SK-N-SH treated with all-trans-retinoic acid at 6 μM for 48 hours (cell line): ENCODE measurements around the gene GPC5.

Experiments
- ATAC-seq: fragments of 200-7000 bp; cut with Tn5 transposase; 3 replicates; pipeline ENCODE4 v1.9.1; 2020; ENCODE audit warnings: mild to moderate bottlenecking, moderate library complexity
- ARNTL ChIP-seq: fragments of 450-650 bp; formaldehyde crosslinking; IDR thresholded peaks from 2 replicates; pipeline ENCODE4 v1.5.0; 2020; ENCODE audit warnings: low read depth, mild to moderate bottlenecking, moderate library complexity, borderline replicate concordance
- BACH2 ChIP-seq: fragments of 250-450 bp; sonication (Bioruptor Pico); IDR thresholded peaks from 2 replicates; pipeline ENCODE4 v1.9.0; 2021; ENCODE audit warnings: mild to moderate bottlenecking, borderline replicate concordance
- CREB5 ChIP-seq: fragments of 250-450 bp; sonication (Bioruptor Pico); IDR thresholded peaks from 2 replicates; pipeline ENCODE4 v1.5.1; 2020; ENCODE audit warnings: low read depth, mild to moderate bottlenecking, moderate library complexity
- CSDC2 ChIP-seq: fragments of 250-450 bp; sonication (Bioruptor Pico); IDR thresholded peaks from 2 replicates; pipeline ENCODE4 v1.5.0; 2020; ENCODE audit warnings: mild to moderate bottlenecking, moderate library complexity
- ESRRG ChIP-seq: fragments of 250-450 bp; sonication (Bioruptor Pico); IDR thresholded peaks from 2 replicates; pipeline ENCODE4 v1.6.1; 2021; ENCODE audit warnings: mild to moderate bottlenecking
- GLIS3 ChIP-seq: fragments of 250-450 bp; sonication (Bioruptor Pico); IDR thresholded peaks from 2 replicates; pipeline ENCODE4 v1.5.0; 2020; ENCODE audit warnings: mild to moderate bottlenecking, moderate library complexity
- ISL1 ChIP-seq: fragments of 250-450 bp; sonication (Bioruptor Pico); IDR thresholded peaks from 2 replicates; pipeline ENCODE4 v2.1.2; 2022; ENCODE audit warnings: mild to moderate bottlenecking, moderate library complexity
- OSR1 ChIP-seq: fragments of 250-450 bp; sonication (Bioruptor Pico); IDR thresholded peaks from 2 replicates; pipeline ENCODE4 v1.8.0; 2022; ENCODE audit warnings: moderate library complexity, mild to moderate bottlenecking, inconsistent platforms
- PATZ1 ChIP-seq: fragments of 250-450 bp; sonication (Bioruptor Pico); IDR thresholded peaks from 2 replicates; pipeline ENCODE4 v1.8.0; 2020; ENCODE audit warnings: mild to moderate bottlenecking, moderate library complexity, borderline replicate concordance
- PPARA ChIP-seq: fragments of 250-450 bp; sonication (Bioruptor Pico); IDR thresholded peaks from 2 replicates; pipeline ENCODE4 v1.5.0; 2020; ENCODE audit warnings: mild to moderate bottlenecking, borderline replicate concordance
- RARB ChIP-seq: fragments of 250-450 bp; sonication (Bioruptor Pico); IDR thresholded peaks from 2 replicates; pipeline ENCODE4 v1.8.0; 2021; ENCODE audit warnings: mild to moderate bottlenecking, moderate library complexity
- SNAI2 ChIP-seq: fragments of 250-450 bp; sonication (Bioruptor Pico); IDR thresholded peaks from 2 replicates; pipeline ENCODE4 v1.5.0; 2020; ENCODE audit warnings: mild to moderate bottlenecking, moderate library complexity
- TCF4 ChIP-seq: fragments of 250-450 bp; sonication (Bioruptor Pico); IDR thresholded peaks from 2 replicates; pipeline ENCODE4 v1.8.0; 2021; ENCODE audit warnings: mild to moderate bottlenecking, moderate library complexity, borderline replicate concordance
- TOX ChIP-seq: fragments of 250-450 bp; sonication (Bioruptor Pico); IDR thresholded peaks from 2 replicates; pipeline ENCODE4 v1.8.0; 2021; ENCODE audit warnings: mild to moderate bottlenecking, moderate library complexity, borderline replicate concordance
- ZC3H10 ChIP-seq: fragments of 250-450 bp; sonication (Bioruptor Pico); IDR thresholded peaks from 2 replicates; pipeline ENCODE4 v1.5.1; 2021; ENCODE audit warnings: mild to moderate bottlenecking, moderate library complexity
- ZFP3 ChIP-seq: fragments of 250-450 bp; sonication (Bioruptor Pico); IDR thresholded peaks from 2 replicates; pipeline ENCODE4 v1.5.0; 2020; ENCODE audit warnings: mild to moderate bottlenecking, moderate library complexity
- ZFP30 ChIP-seq: fragments of 450-650 bp; formaldehyde crosslinking; IDR thresholded peaks from 2 replicates; pipeline ENCODE4 v1.5.0; 2022; ENCODE audit warnings: mild to moderate bottlenecking, moderate library complexity
- ZNF565 ChIP-seq: fragments of 450-650 bp; formaldehyde crosslinking; conservative IDR thresholded peaks from 2 replicates; pipeline ENCODE4 v1.5.0; 2020; ENCODE audit warnings: low read depth, mild to moderate bottlenecking, moderate library complexity
- ZNF70 ChIP-seq: fragments of 450-650 bp; formaldehyde crosslinking; IDR thresholded peaks from 2 replicates; pipeline ENCODE4 v1.5.0; 2020; ENCODE audit warnings: mild to moderate bottlenecking, moderate library complexity
- ZNF8 ChIP-seq: fragments of 450-650 bp; formaldehyde crosslinking; IDR thresholded peaks from 2 replicates; pipeline ENCODE4 v1.5.0; 2020; ENCODE audit warnings: mild to moderate bottlenecking, moderate library complexity
- TF ChIP-seq, protein P1 (sequence below): fragments of 250-450 bp; sonication (Bioruptor Pico); IDR thresholded peaks from 2 replicates; pipeline ENCODE4 v1.5.0; 2020; ENCODE audit warnings: mild to moderate bottlenecking, moderate library complexity
- TF ChIP-seq, protein P2 (sequence below): fragments of 250-450 bp; sonication (Bioruptor Pico); IDR thresholded peaks from 2 replicates; pipeline ENCODE4 v1.8.0; 2021; ENCODE audit warnings: low read depth, mild to moderate bottlenecking, moderate library complexity, borderline replicate concordance
- TF ChIP-seq, protein P3 (sequence below): fragments of 250-450 bp; sonication (Bioruptor Pico); IDR thresholded peaks from 2 replicates; pipeline ENCODE4 v1.5.1; 2021; ENCODE audit warnings: mild to moderate bottlenecking, moderate library complexity

Gene GPC5

DNA sequence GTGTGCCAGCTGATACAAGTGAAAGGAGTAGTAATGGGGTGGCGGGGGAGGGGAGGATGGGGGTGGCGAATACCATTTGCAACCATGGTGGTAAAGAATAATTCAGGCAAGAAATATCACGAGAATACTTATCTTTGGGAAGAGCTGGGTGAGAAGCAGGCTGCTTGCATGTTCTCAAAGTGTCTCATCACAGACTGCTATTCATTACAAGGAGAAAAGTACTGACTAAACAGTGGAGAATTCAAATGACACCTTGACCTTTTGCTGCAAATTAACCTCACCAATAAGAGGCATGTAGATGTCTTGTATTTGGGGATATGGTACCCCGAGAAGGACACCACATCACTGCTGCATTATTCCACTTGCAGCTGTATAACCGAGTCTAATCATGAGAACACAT lies 1242.5 kb downstream of the GPC5 start:
- no peak for TF ChIP-seq TCF4 (CRISPR knock-in tag)
- no peak for TF ChIP-seq TOX (CRISPR knock-in tag)
- TF ChIP-seq, all 23 proteins: peak for 0
- ATAC-seq: no peak

- ATAC-seq: no peak
- TF ChIP-seq SNAI2 (CRISPR knock-in tag) (no peak), ARNTL (no peak), GLIS3 (CRISPR knock-in tag) (no peak), ZNF565 (CRISPR knock-in tag) (no peak), ZFP3 (CRISPR knock-in tag) (no peak), CREB5 (CRISPR knock-in tag) (no peak)
These were observed 1250.9 kb downstream of the GPC5 start for GRCh38 chr13:92649140-92649813.

GRCh38 chr13:92656103-92656502 lies 1257.7 kb downstream of the GPC5 start:
- no peak for ATAC-seq
- no peak for TF ChIP-seq ARNTL
- TF ChIP-seq GLIS3 (CRISPR knock-in tag): no peak
- no peak for TF ChIP-seq PATZ1 (CRISPR knock-in tag)
- TF ChIP-seq CSDC2: no peak
- TF ChIP-seq, protein P1, sequence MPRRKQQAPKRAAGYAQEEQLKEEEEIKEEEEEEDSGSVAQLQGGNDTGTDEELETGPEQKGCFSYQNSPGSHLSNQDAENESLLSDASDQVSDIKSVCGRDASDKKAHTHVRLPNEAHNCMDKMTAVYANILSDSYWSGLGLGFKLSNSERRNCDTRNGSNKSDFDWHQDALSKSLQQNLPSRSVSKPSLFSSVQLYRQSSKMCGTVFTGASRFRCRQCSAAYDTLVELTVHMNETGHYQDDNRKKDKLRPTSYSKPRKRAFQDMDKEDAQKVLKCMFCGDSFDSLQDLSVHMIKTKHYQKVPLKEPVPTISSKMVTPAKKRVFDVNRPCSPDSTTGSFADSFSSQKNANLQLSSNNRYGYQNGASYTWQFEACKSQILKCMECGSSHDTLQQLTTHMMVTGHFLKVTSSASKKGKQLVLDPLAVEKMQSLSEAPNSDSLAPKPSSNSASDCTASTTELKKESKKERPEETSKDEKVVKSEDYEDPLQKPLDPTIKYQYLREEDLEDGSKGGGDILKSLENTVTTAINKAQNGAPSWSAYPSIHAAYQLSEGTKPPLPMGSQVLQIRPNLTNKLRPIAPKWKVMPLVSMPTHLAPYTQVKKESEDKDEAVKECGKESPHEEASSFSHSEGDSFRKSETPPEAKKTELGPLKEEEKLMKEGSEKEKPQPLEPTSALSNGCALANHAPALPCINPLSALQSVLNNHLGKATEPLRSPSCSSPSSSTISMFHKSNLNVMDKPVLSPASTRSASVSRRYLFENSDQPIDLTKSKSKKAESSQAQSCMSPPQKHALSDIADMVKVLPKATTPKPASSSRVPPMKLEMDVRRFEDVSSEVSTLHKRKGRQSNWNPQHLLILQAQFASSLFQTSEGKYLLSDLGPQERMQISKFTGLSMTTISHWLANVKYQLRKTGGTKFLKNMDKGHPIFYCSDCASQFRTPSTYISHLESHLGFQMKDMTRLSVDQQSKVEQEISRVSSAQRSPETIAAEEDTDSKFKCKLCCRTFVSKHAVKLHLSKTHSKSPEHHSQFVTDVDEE: no peak
- no peak for TF ChIP-seq ZFP30 (CRISPR knock-in tag)
- no peak for TF ChIP-seq ZNF8 (CRISPR knock-in tag)
- no peak for TF ChIP-seq CREB5 (CRISPR knock-in tag)
- TF ChIP-seq, protein P2, sequence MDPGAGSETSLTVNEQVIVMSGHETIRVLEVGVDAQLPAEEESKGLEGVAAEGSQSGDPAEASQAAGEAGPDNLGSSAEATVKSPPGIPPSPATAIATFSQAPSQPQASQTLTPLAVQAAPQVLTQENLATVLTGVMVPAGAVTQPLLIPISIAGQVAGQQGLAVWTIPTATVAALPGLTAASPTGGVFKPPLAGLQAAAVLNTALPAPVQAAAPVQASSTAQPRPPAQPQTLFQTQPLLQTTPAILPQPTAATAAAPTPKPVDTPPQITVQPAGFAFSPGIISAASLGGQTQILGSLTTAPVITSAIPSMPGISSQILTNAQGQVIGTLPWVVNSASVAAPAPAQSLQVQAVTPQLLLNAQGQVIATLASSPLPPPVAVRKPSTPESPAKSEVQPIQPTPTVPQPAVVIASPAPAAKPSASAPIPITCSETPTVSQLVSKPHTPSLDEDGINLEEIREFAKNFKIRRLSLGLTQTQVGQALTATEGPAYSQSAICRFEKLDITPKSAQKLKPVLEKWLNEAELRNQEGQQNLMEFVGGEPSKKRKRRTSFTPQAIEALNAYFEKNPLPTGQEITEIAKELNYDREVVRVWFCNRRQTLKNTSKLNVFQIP (CRISPR knock-in tag): no peak
- TF ChIP-seq ZC3H10: no peak
- TF ChIP-seq RARB: no peak
- no peak for TF ChIP-seq PPARA (CRISPR knock-in tag)
- no peak for TF ChIP-seq TOX (CRISPR knock-in tag)
- TF ChIP-seq ZNF70: no peak
- TF ChIP-seq OSR1 (CRISPR knock-in tag): no peak
- TF ChIP-seq ISL1 (CRISPR knock-in tag): no peak
- TF ChIP-seq ESRRG (CRISPR knock-in tag): no peak
- TF ChIP-seq, protein P3, sequence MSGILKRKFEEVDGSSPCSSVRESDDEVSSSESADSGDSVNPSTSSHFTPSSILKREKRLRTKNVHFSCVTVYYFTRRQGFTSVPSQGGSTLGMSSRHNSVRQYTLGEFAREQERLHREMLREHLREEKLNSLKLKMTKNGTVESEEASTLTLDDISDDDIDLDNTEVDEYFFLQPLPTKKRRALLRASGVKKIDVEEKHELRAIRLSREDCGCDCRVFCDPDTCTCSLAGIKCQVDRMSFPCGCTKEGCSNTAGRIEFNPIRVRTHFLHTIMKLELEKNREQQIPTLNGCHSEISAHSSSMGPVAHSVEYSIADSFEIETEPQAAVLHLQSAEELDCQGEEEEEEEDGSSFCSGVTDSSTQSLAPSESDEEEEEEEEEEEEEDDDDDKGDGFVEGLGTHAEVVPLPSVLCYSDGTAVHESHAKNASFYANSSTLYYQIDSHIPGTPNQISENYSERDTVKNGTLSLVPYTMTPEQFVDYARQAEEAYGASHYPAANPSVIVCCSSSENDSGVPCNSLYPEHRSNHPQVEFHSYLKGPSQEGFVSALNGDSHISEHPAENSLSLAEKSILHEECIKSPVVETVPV (CRISPR knock-in tag): no peak
- no peak for TF ChIP-seq TCF4 (CRISPR knock-in tag)
- TF ChIP-seq BACH2 (CRISPR knock-in tag): no peak
